Measurements from ENCODE around the gene KLF17. TPM values are rescaled to one million over a fixed set of nuclear protein-coding genes. Genes with fewer than 3 reads are reported as not detected.
"Not testable (repeated sequence)": the region's sequence is repeated elsewhere in the genome, so short reads cannot be mapped to it uniquely, and the experiment has no call there.

KLF17 gene
- total RNA-seq, 2 experiments from 2014 or later, result not detected

GRCh38 chr1:44100183-44100868 lies 18.3 kb upstream of the KLF17 start:
- Mint-ChIP-seq H3K27ac (no peak overlapping the region), H3K4me1 (no peaks in the 10 kb centered on the region), H3K4me3 (no peak overlapping the region), H3K9me3 (peaks cover 1% of the 10 kb centered on the region), H3K27me3 (peaks cover 12% of the 10 kb centered on the region), H3K36me3 (no peaks in the 10 kb centered on the region)
- no peak for DNase-seq

- Mint-ChIP-seq H3K4me3 (no peak overlapping the region), H3K27ac (no peak overlapping the region), H3K27me3 (peaks cover 14% of the 10 kb centered on the region), H3K36me3 (no peaks in the 10 kb centered on the region), H3K9me3 (peaks cover 1% of the 10 kb centered on the region), H3K4me1 (no peaks in the 10 kb centered on the region)
- DNase-seq, result no peak
Measured at GRCh38 chr1:44101328-44101727, 17.3 kb upstream of the KLF17 start.

- Mint-ChIP-seq H3K4me3 (no peak overlapping the region), H3K9me3 (no peaks in the 10 kb centered on the region), H3K36me3 (no peaks in the 10 kb centered on the region), H3K27me3 (peaks cover 12% of the 10 kb centered on the region), H3K4me1 (peaks cover 4% of the 10 kb centered on the region), H3K27ac (no peak overlapping the region)
- DNase-seq, result no peak
Measured at GRCh38 chr1:44103270-44104131, 15.1 kb upstream of the KLF17 start.

- no peak overlapping the region for H3K4me3 Mint-ChIP-seq
- peaks cover 12% of the 10 kb centered on the region for H3K27me3 Mint-ChIP-seq
- no peaks in the 10 kb centered on the region for H3K36me3 Mint-ChIP-seq
- H3K27ac Mint-ChIP-seq, result no peak overlapping the region
- H3K4me1 Mint-ChIP-seq, result peaks cover 4% of the 10 kb centered on the region
- no peaks in the 10 kb centered on the region for H3K9me3 Mint-ChIP-seq
- no peak for DNase-seq
Measured at GRCh38 chr1:44105810-44106209, 12.8 kb upstream of the KLF17 start.

- no peak for DNase-seq
- H3K4me1 Mint-ChIP-seq, result peaks cover 4% of the 10 kb centered on the region
- no peak overlapping the region for H3K27ac Mint-ChIP-seq
- H3K4me3 Mint-ChIP-seq, result no peak overlapping the region
- H3K9me3 Mint-ChIP-seq, result no peaks in the 10 kb centered on the region
- no peaks in the 10 kb centered on the region for H3K36me3 Mint-ChIP-seq
- H3K27me3 Mint-ChIP-seq, result peaks cover 12% of the 10 kb centered on the region
Measured at GRCh38 chr1:44108241-44108640, 10.4 kb upstream of the KLF17 start.

GRCh38 chr1:44108971-44109370 lies 9.7 kb upstream of the KLF17 start:
- Mint-ChIP-seq H3K4me3 (no peak overlapping the region), H3K4me1 (peaks cover 4% of the 10 kb centered on the region), H3K36me3 (no peaks in the 10 kb centered on the region)

GRCh38 chr1:44110916-44111315 lies 7.7 kb upstream of the KLF17 start:
- no peak overlapping the region for H3K27ac Mint-ChIP-seq
- DNase-seq, result no peak
- peaks cover 12% of the 10 kb centered on the region for H3K27me3 Mint-ChIP-seq

More at GRCh38 chr1:44108971-44109370, 9.7 kb upstream of the KLF17 start:
- H3K9me3 Mint-ChIP-seq, result no peaks in the 10 kb centered on the region
- DNase-seq, result no peak
- H3K27ac Mint-ChIP-seq, result no peak overlapping the region
- peaks cover 12% of the 10 kb centered on the region for H3K27me3 Mint-ChIP-seq

GRCh38 chr1:44111861-44112260 lies 6.8 kb upstream of the KLF17 start:
- Mint-ChIP-seq H3K9me3 (no peaks in the 10 kb centered on the region), H3K4me3 (no peak overlapping the region), H3K4me1 (peaks cover 4% of the 10 kb centered on the region), H3K36me3 (no peaks in the 10 kb centered on the region), H3K27ac (no peak overlapping the region), H3K27me3 (peaks cover 8% of the 10 kb centered on the region)
- DNase-seq, result no peak

More at GRCh38 chr1:44110916-44111315, 7.7 kb upstream of the KLF17 start:
- Mint-ChIP-seq H3K36me3 (no peaks in the 10 kb centered on the region), H3K4me3 (no peak overlapping the region), H3K4me1 (peaks cover 4% of the 10 kb centered on the region), H3K9me3 (no peaks in the 10 kb centered on the region)

- Mint-ChIP-seq H3K27ac (no peak overlapping the region), H3K4me1 (peaks cover 4% of the 10 kb centered on the region), H3K36me3 (no peaks in the 10 kb centered on the region), H3K9me3 (no peaks in the 10 kb centered on the region), H3K4me3 (no peak overlapping the region), H3K27me3 (peaks cover 8% of the 10 kb centered on the region)
- no peak for DNase-seq
Measured at GRCh38 chr1:44112486-44112885, 6.1 kb upstream of the KLF17 start.

- Mint-ChIP-seq H3K4me3 (no peak overlapping the region), H3K27ac (no peak overlapping the region), H3K4me1 (peaks cover 2% of the 10 kb centered on the region), H3K27me3 (peaks cover 3% of the 10 kb centered on the region), H3K9me3 (no peaks in the 10 kb centered on the region), H3K36me3 (no peaks in the 10 kb centered on the region)
- DNase-seq, result no peak
Measured at GRCh38 chr1:44113095-44113609, 5.5 kb upstream of the KLF17 start.

GRCh38 chr1:44114098-44114497 lies 4.5 kb upstream of the KLF17 start:
- Mint-ChIP-seq H3K4me3 (no peak overlapping the region), H3K9me3 (no peaks in the 10 kb centered on the region), H3K27me3 (no peaks in the 10 kb centered on the region), H3K4me1 (no peaks in the 10 kb centered on the region), H3K36me3 (no peaks in the 10 kb centered on the region), H3K27ac (no peak overlapping the region)
- no peak for DNase-seq

GRCh38 chr1:44117272-44117671 lies 1.3 kb upstream of the KLF17 start:
- H3K27ac Mint-ChIP-seq, DNase-seq, H3K27me3 Mint-ChIP-seq, H3K4me1 Mint-ChIP-seq, H3K4me3 Mint-ChIP-seq, H3K36me3 Mint-ChIP-seq, H3K9me3 Mint-ChIP-seq: not testable (repeated sequence)

- H3K4me3 Mint-ChIP-seq, result no peak overlapping the region
- DNase-seq, result no peak
- H3K4me1 Mint-ChIP-seq, result no peaks in the 10 kb centered on the region
- no peak overlapping the region for H3K27ac Mint-ChIP-seq
- H3K27me3 Mint-ChIP-seq, result peaks cover 16% of the 10 kb centered on the region
- no peaks in the 10 kb centered on the region for H3K36me3 Mint-ChIP-seq
- no peaks in the 10 kb centered on the region for H3K9me3 Mint-ChIP-seq
Measured at GRCh38 chr1:44119525-44119924, 904 bp downstream of the KLF17 start.

- Mint-ChIP-seq H3K4me1 (no peaks in the 10 kb centered on the region), H3K4me3 (no peak overlapping the region), H3K9me3 (no peaks in the 10 kb centered on the region), H3K36me3 (no peaks in the 10 kb centered on the region), H3K27ac (no peak overlapping the region), H3K27me3 (peaks cover 18% of the 10 kb centered on the region)
- DNase-seq, result no peak
Measured at GRCh38 chr1:44120398-44120949, 1.9 kb downstream of the KLF17 start.

All from activated naive CD8-positive, alpha-beta T cell treated with anti-CD3 and anti-CD28 coated beads for 36 hours (primary cell).